HG03097 (cell line): ENCODE results near the gene KRTAP5-4.
"Not testable (repeated sequence)": the region's sequence is repeated elsewhere in the genome, so short reads cannot be mapped to it uniquely, and the experiment has no call there.

Experiments used
- ATAC-seq: cut with Tn5 transposase; IDR thresholded peaks from one replicate; pipeline ENCODE4 v1.9.1; 2021; ENCODE audit not compliant: unreplicated experiment, low FRiP score

KRTAP5-4 gene

GRCh38 chr11:1639666-1640065 is 17.7 kb upstream of the KRTAP5-4 start:
- ATAC-seq: no peak

- no peak for ATAC-seq
Measured at GRCh38 chr11:1639102-1639620, 17.2 kb upstream of the KRTAP5-4 start.

DNA sequence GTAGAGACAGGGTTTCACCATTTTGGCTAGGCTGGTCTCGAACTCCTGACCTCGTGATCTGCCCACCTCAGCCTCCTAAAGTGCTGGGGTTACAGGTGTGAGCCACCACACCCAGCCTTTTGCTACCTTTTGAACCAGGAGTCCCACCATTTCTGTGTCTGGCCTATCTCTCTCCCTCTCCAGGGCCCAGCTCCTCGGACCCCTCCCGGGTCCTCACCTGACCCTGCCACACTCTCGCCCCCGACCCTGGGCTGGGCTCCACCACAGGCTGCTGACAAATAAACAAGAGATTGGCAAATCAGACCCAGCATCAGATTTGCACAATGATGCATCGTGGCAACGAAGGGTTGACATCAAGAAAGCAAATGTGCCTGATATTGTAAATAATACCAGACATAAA is 16.4 kb upstream of the KRTAP5-4 start:
- ATAC-seq: no peak

DNA sequence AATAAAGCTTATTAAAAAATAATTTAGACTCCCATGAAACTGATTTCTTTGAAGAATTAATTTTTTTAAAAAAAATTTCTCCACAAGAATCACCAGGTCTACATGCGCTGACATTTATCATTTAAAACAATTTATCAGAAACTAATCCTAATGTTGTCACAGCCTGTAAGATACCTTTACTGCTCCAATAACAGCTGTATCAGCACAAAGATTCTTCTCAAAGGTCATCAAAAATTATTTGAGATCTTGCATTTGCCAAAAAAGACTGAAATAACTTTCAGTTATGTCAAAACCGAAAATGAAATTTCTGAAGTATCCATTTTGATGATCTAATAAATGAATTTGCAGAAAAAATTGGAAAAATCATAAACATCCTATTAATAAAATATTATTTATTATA is 15.7 kb upstream of the KRTAP5-4 start:
- ATAC-seq: no peak

DNA sequence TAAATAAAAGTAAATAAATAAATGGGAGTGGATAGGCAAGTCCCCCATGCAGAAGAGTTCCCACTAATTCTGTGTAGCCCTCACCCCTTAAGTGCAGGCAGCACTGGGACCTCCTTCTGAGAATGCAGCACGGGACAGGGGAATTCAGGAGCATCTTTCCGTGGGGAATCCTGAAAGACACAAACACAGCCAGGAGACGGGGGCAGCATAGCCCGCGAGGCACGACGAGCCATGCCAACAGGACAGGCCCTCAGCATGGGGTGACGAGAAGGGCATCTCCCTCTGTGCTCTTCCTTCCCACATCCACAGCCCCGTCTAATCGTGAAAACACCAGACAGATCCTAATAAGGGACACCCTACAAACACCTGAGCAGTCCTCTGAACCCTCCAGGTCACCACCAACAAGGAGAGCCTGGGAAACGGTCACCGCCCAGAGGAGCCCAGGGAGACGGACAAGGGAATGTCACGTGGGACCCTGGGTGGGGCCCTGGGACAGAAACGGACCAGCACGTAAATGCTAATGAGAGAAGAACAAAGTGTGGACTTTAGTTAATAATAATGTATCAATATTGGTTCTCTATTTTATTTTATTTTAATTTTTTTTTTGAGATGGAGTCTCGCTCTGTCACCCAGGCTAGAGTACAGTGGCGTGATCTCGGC is 14.5 kb upstream of the KRTAP5-4 start:
- no peak for ATAC-seq

- ATAC-seq: no peak
Measured at GRCh38 chr11:1633864-1634263, 11.9 kb upstream of the KRTAP5-4 start.

DNA sequence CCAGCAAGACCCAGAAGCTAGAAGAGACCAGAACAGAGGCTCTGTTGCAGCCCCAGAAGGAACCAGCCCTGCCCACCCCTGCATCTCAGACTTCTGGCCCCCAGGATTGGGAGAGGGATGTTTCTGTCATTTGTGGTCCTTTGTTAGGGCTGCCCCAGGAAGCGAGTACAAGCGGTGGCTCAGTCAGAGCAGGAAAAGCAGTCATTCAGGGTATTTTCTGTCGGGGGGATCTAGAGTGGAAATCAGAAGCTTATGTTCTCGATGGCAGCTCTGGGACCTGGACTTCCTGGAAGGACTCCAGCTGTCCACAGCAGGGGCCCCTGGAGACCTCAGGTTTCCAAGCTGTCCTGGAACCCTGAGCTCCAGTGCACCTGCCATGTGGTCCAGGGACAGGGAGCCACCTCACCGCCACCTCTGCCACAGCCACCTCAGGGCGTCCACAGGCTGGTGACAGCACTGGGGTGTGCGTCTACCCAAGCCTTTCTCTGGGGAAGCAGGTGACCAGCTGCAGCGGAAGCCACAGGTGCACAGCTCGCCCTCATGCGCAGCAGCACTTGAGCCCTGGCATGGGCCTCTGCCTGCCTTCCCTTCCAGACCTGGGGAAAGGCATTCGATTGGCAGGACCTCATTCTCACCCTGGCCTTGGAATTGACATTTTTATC is 10.2 kb upstream of the KRTAP5-4 start:
- ATAC-seq: no peak

DNA sequence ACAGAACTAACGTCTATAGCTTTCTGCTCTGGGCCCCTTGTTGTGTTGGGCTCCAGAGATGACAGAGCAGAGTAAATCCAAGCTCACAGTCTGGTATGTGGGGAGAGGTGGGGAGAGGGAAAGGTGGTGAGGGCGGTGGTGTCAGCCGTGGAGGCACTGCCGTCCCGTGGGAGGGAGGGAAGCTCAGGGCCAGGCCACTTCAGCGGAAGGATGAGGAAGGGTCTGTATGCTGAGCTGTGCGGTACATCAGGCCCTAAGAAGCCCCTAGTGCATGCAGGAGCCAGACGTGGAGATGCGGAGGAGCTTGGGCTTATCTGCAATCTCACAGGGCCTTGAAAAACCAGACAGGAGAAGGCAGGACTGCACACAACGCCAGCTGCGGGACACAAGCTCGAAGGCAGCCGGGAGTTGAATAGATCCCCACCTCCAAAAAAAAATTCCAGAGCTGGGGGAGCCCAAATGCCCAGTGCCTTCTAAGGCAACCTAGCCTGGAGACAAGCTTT is 9.2 kb upstream of the KRTAP5-4 start:
- no peak for ATAC-seq

- ATAC-seq: no peak
Measured at GRCh38 chr11:1630271-1630670, 8.3 kb upstream of the KRTAP5-4 start.

GRCh38 chr11:1629326-1630185 is 7.6 kb upstream of the KRTAP5-4 start, which contains the start of gene KRTAP5-5:
TSS of gene KRTAP5-5 (plus strand) at chr11:1629775. CDS start at chr11:1629841, 66 bp downstream.
- no peak for ATAC-seq

- ATAC-seq: no peak
Measured at GRCh38 chr11:1628506-1629325, 6.8 kb upstream of the KRTAP5-4 start.

DNA sequence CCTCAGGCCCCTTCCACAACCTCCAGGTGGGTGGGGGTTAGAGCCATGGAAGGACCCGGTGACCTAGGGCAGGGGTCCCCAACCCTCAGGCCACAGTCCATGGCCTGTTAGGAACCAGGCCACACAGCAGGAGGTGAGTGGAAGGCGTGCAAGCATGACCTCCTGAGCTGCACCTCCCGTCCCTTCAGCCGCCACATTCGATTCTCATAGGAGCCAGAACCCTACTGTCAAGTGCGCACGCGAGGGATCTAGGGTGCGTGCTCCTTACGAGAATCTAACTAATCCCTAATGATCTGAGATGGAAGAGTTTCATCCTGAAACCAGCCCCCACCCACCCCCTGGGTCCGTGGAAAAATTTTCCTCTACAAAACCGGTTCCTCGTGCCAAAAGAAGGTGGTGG is 3.6 kb upstream of the KRTAP5-4 start:
- ATAC-seq: no peak

DNA sequence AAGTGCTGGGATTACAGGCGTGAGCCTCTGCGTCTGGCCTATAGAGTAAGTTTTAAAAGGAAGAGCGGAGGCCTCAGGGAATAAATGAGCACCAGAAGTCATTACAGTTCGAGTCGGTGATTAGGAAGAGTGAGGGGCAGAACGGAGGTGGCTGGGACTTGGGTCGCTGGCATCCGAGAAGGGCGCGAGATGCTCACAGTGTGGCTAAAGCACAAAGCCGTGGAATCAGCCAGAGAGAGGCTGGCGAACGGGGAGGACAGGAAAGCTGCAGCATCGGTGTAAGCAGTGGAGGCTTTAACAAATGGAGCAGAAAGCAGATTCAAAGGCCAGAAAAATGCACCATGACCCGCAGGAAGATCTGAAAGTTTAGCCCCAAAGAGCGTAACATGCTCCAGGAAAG is 2.7 kb upstream of the KRTAP5-4 start:
- ATAC-seq: no peak

- no peak for ATAC-seq
Measured at GRCh38 chr11:1623716-1624115, 1.8 kb upstream of the KRTAP5-4 start.

DNA sequence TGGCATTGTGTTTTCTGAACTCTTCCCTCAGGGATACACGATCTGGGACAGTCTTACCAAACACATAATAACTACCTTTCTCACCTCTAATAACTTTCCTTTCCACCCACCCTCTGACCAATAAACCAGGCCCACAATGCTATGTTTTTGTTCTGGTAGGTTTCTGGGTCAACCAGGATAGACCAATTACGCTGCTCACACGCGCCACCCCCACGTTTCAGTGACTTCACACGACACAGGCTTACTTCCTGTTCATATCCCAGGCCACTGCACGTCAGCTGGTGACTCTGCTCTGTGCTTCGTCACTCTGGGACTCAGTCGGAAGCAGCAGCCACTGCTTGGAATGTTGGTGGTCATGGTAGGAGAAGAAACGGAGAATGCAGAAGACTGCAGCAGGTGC is 2.5 kb downstream of the KRTAP5-4 start:
- ATAC-seq: no peak

GRCh38 chr11:1618231-1618630 is 3.7 kb downstream of the KRTAP5-4 start:
- ATAC-seq: no peak

GRCh38 chr11:1608363-1608762 is 13.6 kb downstream of the KRTAP5-4 start, which contains the start of gene KRTAP5-3:
TSS of gene KRTAP5-3 (minus strand) at chr11:1608463. CDS start at chr11:1608385, 78 bp downstream.
- no peak for ATAC-seq

- ATAC-seq: not testable (repeated sequence)
Measured at GRCh38 chr11:1607901-1608300, 14.0 kb downstream of the KRTAP5-4 start.

DNA sequence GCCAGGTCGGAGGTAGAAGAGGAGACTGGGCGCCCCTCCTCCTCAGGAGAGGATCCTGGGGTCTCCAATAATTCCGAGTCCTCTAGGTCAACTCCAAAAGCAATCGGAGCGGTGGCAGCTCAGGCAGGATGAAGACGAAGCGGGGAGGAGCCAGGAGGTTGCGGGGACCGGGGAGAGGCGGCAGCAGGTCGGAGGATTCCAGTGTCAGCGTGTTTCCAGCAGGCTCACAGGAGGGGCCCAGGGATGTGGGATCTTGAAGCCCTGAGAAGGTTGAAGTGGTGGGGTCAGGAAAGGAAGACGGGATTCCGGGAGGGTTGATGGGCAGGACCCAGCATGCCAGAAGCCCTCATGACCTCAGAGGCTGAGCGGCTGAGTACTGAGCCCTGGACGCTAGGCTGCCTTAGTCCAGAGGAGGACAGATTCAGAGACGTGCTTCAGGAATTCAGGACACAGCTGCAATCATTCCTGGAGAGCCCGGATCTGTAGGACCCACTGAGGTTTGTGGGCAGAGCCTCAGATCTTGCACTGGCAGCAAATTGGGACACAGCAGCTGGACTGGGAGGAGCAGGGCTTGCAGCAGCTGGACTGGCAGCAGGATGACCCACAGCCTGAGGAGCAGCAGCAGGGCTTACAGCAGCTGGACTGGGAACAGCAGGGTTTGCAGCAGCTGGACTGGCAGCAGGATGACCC is 14.6 kb downstream of the KRTAP5-4 start:
- not testable (repeated sequence) for ATAC-seq
